GM13976 (cell line): ENCODE results near the gene LSMEM2.

ENCODE experiments used
- DNase-seq: peaks from one replicate; pipeline ENCODE4 v3.0.0; 2012; ENCODE audit warnings: low spot score
- in situ Hi-C: fragments of 300-500 bp; cut with MboI; formaldehyde crosslinking; loops from one replicate; pipeline ENCODE4 v1.12.0; 2022; ENCODE audit warnings: low sequenced_read_pairs, mixed read lengths, inconsistent platforms; ENCODE audit not compliant: unreplicated experiment
- TF ChIP-seq, protein P1 (sequence below): IDR thresholded peaks from 2 replicates; pipeline ENCODE4 v1.5.1; 2012; ENCODE audit warnings: borderline replicate concordance, mild to moderate bottlenecking; ENCODE audit not compliant: insufficient read depth; ENCODE audit errors: extremely low read depth, missing control alignments, control extremely low read depth

Gene LSMEM2

DNA sequence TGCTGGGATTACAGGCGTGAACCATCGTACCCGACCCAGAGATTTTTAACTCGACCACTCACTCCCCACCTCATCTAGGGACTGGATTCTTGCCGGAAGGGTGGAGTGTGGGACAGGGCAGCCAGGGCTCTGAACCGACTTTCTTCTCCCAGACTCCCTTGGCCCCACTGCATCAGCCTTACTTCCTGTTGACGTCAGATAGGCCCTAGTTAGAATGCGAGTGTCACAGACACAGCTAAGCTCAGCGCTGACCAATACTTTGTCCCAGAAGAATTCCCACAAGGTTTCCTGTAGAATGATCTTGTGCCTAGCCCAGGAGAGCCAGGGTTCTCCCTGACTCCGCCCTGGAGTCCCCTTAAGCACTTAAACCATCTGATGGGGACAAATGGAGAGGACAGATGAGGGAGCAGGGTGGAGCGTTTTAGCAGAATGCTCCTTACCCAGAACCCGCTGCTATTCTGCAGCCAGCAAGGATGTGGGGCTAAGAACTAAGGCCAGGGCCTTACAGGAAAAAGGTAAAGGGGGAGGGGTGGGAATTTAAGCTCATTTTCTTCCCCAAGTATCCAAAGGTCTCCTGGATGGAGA is 54.9 kb downstream of the LSMEM2 start:
- in situ Hi-C loops, result no loop called here
- no peak for DNase-seq
- TF ChIP-seq, protein P1, sequence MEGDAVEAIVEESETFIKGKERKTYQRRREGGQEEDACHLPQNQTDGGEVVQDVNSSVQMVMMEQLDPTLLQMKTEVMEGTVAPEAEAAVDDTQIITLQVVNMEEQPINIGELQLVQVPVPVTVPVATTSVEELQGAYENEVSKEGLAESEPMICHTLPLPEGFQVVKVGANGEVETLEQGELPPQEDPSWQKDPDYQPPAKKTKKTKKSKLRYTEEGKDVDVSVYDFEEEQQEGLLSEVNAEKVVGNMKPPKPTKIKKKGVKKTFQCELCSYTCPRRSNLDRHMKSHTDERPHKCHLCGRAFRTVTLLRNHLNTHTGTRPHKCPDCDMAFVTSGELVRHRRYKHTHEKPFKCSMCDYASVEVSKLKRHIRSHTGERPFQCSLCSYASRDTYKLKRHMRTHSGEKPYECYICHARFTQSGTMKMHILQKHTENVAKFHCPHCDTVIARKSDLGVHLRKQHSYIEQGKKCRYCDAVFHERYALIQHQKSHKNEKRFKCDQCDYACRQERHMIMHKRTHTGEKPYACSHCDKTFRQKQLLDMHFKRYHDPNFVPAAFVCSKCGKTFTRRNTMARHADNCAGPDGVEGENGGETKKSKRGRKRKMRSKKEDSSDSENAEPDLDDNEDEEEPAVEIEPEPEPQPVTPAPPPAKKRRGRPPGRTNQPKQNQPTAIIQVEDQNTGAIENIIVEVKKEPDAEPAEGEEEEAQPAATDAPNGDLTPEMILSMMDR, result no peak

DNA sequence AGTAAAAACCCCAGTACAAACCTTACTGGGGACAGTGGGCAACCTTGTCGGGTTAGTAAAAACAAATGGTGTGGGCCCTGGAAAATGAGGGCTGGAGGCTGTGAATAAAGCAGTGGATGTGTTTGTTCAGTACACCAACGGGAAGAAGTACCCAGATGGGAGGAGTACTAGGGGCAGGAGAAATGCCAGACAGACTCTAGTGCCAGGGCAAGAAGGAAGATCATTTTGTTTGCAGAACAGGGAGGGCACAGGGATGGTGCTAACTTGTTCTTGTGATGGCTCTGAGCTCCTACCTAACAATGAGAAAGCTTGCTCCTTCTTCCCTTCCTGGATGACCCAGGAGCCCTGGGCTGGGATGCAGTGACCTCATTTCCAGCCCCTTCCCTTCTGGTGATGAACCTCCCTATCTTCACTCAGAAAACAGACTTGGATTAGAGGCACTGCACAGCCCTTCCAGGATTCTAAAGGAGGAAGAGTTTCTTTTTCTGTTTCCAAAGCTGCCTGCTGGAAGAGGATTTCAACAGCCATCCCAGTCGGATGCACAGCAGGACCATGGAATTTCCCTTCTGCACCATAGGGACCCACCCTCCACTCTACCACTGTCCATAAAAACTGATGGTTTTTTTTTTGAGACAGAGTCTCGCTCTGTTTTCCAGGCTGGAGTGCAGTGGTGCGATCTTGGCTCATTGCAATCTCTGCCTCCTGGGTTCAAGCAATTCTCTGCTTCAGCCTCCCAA is 55.6 kb downstream of the LSMEM2 start:
- no peak for DNase-seq
- TF ChIP-seq, protein P1, result no peak
- in situ Hi-C loops, result no loop called here

DNA sequence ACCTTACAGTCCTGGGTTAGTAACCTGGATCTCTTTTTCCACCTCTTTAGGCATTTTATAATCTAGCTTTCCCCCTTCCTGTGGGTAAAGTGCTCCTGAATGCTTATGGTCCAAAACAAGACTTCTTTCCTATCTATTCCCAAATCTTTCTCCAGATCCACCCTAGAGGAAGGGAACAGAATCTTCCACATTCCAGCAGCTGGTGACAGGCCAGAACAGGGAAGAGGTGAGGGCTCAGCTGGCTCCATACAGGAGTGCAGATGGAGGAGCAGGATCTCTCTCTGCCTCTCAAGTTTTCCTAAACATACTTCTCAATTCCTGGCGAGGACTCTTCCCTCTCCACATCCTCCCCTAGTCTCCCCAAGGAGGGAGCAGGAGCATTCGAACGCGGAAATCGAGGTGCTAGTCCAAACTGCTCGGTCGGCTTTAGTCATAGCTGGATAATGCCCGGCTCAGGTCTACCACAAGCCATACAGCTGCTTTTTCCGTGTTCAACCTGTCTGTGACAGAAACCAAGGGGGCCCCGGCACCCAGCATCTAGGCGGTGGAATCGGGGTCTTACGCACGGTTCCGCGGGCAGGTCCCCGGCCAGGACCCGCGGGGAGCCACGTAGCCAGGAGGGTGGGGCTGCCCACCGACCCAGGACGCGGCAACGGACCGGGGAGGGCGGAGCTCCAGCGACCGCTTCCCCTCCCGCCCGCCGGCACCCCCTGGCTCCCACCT is 57.7 kb downstream of the LSMEM2 start:
- in situ Hi-C loops, result no loop called here
- no peak for DNase-seq
- TF ChIP-seq, protein P1, result no peak

DNA sequence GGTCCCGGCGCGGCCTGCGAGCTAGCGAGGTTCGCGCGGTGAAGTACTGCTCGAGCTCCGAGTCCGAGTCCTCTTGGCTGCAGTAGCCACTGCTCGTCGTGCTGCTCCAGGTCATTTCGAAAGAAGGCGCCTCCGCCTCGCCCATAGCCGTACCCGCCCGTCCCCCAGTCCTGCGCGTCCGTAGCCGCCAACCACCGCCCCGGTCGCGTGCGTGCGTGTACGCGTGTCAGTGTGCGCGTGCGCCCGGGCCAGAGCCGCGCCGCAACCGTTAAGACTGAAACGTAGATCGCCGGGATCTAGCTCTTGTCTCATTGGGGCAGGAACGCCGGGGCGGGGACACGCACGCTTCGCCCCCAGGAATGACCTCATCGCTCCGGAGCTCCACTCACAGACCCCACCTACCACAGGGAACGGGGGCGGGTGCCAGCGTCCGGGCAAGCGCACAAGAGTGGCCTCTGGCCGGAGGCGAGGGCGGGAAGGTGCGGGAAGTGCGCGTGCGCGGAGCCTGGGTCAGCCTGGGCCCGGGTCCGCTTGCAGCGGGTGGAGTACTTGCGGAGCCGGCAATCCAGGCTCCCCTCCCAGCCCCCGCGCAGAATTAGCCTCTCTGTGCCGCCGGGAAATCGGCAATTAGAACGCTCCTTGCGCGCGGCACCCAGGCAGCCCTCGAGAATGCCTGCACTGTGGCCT is 58.4 kb downstream of the LSMEM2 start:
- peak; percentile 99 for DNase-seq
- in situ Hi-C loops, result no loop called here
- TF ChIP-seq, protein P1, result no peak
